Neutrophil (primary cell): ENCODE results near the gene FANCB.

Experiments used
- H3K27ac ChIP-seq: fragments of 200-600 bp; sonication (generic); 2 replicates; pipeline ENCODE4 v1.5.1; 2016; ENCODE audit warnings: mild to moderate bottlenecking, moderate library complexity
- H3K27me3 ChIP-seq: fragments of 200-600 bp; sonication (generic); 2 replicates; pipeline ENCODE4 v1.6.0; 2016; ENCODE audit warnings: mild to moderate bottlenecking
- H3K36me3 ChIP-seq: fragments of 200-600 bp; sonication (generic); 2 replicates; pipeline ENCODE4 v1.5.1; 2017
- H3K4me1 ChIP-seq, 2 experiments: fragments of 200-600 bp in 1 of 2; sonication (generic) in 1 of 2; 1 replicate in 1 of 2; 2 replicates in 1 of 2; pipeline versions ENCODE4 v1.5.1 to v1.6.1; 2013 to 2016; ENCODE audit warnings: low read depth in 1 of 2, low read length in 1 of 2, mild to moderate bottlenecking in 1 of 2, moderate library complexity in 1 of 2; ENCODE audit not compliant: control insufficient read depth in 1 of 2, insufficient read depth in 1 of 2
- H3K4me3 ChIP-seq, 2 experiments: fragments of 200-600 bp in 1 of 2; sonication (generic) in 1 of 2; 1 replicate in 1 of 2; 2 replicates in 1 of 2; pipeline ENCODE4 v1.5.1; 2013 to 2016; ENCODE audit warnings: low read depth in 1 of 2, low read length in 1 of 2, mild to moderate bottlenecking in 1 of 2, moderate library complexity in 1 of 2
- H3K9me3 ChIP-seq: fragments of 200-600 bp; sonication (generic); 2 replicates; pipeline ENCODE4 v1.5.1; 2016
- CTCF ChIP-seq: fragments of 200-600 bp; sonication (generic); IDR thresholded peaks from 2 replicates; pipeline ENCODE4 v1.5.1; 2016; ENCODE audit warnings: antibody characterized with exemption

FANCB gene

GRCh38 chrX:14837155-14837554 lies 35.7 kb downstream of the FANCB start:
- no peak for TF ChIP-seq CTCF
- Histone ChIP-seq H3K36me3 (no peaks in the 10 kb centered on the region), H3K27me3 (no peaks in the 10 kb centered on the region), H3K27ac (no peak overlapping the region), H3K4me1 (no peaks in the 10 kb centered on the region), H3K9me3 (no peaks in the 10 kb centered on the region), H3K4me3 (no peak overlapping the region)

- no peaks in the 10 kb centered on the region for H3K4me1 ChIP-seq
- H3K27ac ChIP-seq: no peak overlapping the region
- no peak for TF ChIP-seq CTCF
- no peaks in the 10 kb centered on the region for H3K27me3 ChIP-seq
- H3K9me3 ChIP-seq: no peaks in the 10 kb centered on the region
- no peaks in the 10 kb centered on the region for H3K36me3 ChIP-seq
- no peak overlapping the region for H3K4me3 ChIP-seq
Observed at GRCh38 chrX:14832586-14832985, 40.3 kb downstream of the FANCB start.

DNA sequence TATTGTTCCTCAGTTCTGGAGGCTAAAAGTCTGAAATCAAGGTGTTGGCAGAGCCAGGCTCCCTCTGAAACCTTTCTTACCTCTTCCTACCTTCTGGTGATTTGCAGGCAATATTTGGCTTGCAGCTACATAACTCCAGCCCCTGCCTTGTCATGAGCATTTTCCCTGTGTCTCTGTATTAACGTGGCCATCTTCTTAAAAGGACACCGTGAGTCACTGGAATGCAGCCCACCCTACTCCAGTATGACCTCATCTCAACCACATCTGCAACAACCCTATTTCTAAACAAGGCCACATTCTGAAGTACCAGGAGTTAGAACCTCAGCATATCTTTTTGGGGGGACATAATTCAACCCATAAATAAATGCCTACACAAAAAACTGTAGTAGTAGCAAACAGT lies 40.7 kb downstream of the FANCB start:
- no peaks in the 10 kb centered on the region for H3K27me3 ChIP-seq
- no peak overlapping the region for H3K27ac ChIP-seq
- H3K4me3 ChIP-seq: no peak overlapping the region
- no peak for TF ChIP-seq CTCF
- no peaks in the 10 kb centered on the region for H3K36me3 ChIP-seq
- H3K4me1 ChIP-seq: no peaks in the 10 kb centered on the region
- no peaks in the 10 kb centered on the region for H3K9me3 ChIP-seq

DNA sequence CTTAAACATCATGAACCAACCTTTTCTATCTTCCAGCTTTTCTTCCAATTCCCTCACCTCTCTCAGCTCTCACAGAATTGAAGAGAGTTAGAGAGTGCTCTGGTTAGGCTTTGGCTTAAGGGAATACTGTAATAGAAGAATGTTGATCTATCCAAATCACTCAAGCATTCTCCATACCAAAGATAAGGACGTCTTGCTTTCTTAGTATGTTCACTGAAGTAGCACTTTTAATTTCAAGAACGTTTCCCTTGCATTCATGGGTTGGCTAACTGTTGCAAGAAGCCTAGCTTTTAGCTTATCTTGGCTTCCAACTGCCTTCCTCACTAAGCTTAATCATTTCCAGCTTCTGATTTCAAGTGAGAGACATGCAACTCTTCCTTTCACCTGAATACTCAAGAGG lies 43.2 kb downstream of the FANCB start:
- Histone ChIP-seq H3K4me1 (no peaks in the 10 kb centered on the region), H3K36me3 (no peaks in the 10 kb centered on the region), H3K9me3 (no peaks in the 10 kb centered on the region), H3K27me3 (no peaks in the 10 kb centered on the region), H3K4me3 (no peak overlapping the region), H3K27ac (no peak overlapping the region)
- TF ChIP-seq CTCF: no peak

- TF ChIP-seq CTCF: no peak
- Histone ChIP-seq H3K27ac (no peak overlapping the region), H3K27me3 (no peaks in the 10 kb centered on the region), H3K4me3 (no peak overlapping the region), H3K36me3 (no peaks in the 10 kb centered on the region), H3K9me3 (no peaks in the 10 kb centered on the region), H3K4me1 (peaks cover 9 to 10% of the 10 kb centered on the region in 2 experiments)
Observed at GRCh38 chrX:14826319-14826718, 46.5 kb downstream of the FANCB start.

- no peak overlapping the region for H3K4me3 ChIP-seq
- no peaks in the 10 kb centered on the region for H3K36me3 ChIP-seq
- H3K27me3 ChIP-seq: no peaks in the 10 kb centered on the region
- no peak overlapping the region for H3K27ac ChIP-seq
- H3K4me1 ChIP-seq: peaks cover 14% of the 10 kb centered on the region in 2 experiments
- no peak for TF ChIP-seq CTCF
- no peaks in the 10 kb centered on the region for H3K9me3 ChIP-seq
Observed at GRCh38 chrX:14825851-14826250, 47.0 kb downstream of the FANCB start.
